GM03348 (cell line): Measurements from ENCODE around the gene ZGPAT.

Source experiments
- DNase-seq: peaks from one replicate; pipeline ENCODE4 v3.0.0; 2012; ENCODE audit warnings: low spot score

Gene ZGPAT

GRCh38 chr20:63692436-63693082 is 15.3 kb upstream of the ZGPAT start:
- no peak for DNase-seq

- no peak for DNase-seq
Measured at GRCh38 chr20:63693083-63693732, 14.6 kb upstream of the ZGPAT start.

- DNase-seq: no peak
Measured at GRCh38 chr20:63693733-63694583, 13.9 kb upstream of the ZGPAT start.

GRCh38 chr20:63694584-63695423 is 13.0 kb upstream of the ZGPAT start:
- DNase-seq: no peak

- DNase-seq: no peak
Measured at GRCh38 chr20:63695424-63696305, 12.2 kb upstream of the ZGPAT start.

GRCh38 chr20:63696306-63696627 is 11.6 kb upstream of the ZGPAT start:
- no peak for DNase-seq

GRCh38 chr20:63696628-63697356 is 11.0 kb upstream of the ZGPAT start, which contains the start of gene TNFRSF6B:
TNFRSF6B (plus strand) TSS chr20:63696652; CDS start chr20:63696768, 116 bp downstream.
- no peak for DNase-seq

- no peak for DNase-seq
Measured at GRCh38 chr20:63697357-63697867, 10.4 kb upstream of the ZGPAT start.

- DNase-seq: no peak
Measured at GRCh38 chr20:63697868-63698545, 9.8 kb upstream of the ZGPAT start.

- DNase-seq: peak; percentile 94
Measured at GRCh38 chr20:63698739-63699465, 8.9 kb upstream of the ZGPAT start.

GRCh38 chr20:63699466-63700198 is 8.2 kb upstream of the ZGPAT start:
- no peak for DNase-seq

GRCh38 chr20:63700199-63701050 is 7.4 kb upstream of the ZGPAT start:
- DNase-seq: no peak

- DNase-seq: no peak
Measured at GRCh38 chr20:63701051-63701328, 6.8 kb upstream of the ZGPAT start.

- no peak for DNase-seq
Measured at GRCh38 chr20:63701329-63702035, 6.4 kb upstream of the ZGPAT start.

GRCh38 chr20:63702036-63702665 is 5.7 kb upstream of the ZGPAT start:
- no peak for DNase-seq

- DNase-seq: no peak
Measured at GRCh38 chr20:63702751-63703470, 4.9 kb upstream of the ZGPAT start.
